Endodermal cell (in vitro differentiated cells): Measurements from ENCODE around the gene CALB2. TPM values are rescaled to one million over a fixed set of nuclear protein-coding genes. Genes with fewer than 3 reads are reported as not detected.

Experiments used
- DNase-seq: peaks from one replicate; pipeline ENCODE4 v3.0.0-alpha.2; 2017
- H3K27ac ChIP-seq: 2 replicates; pipeline ENCODE4 v1.5.1; 2013; ENCODE audit warnings: mild to moderate bottlenecking, low read depth, low read length, moderate library complexity
- H3K27me3 ChIP-seq: 2 replicates; pipeline ENCODE4 v1.6.1; 2013; ENCODE audit warnings: mild to moderate bottlenecking, low read length, moderate library complexity; ENCODE audit not compliant: insufficient read depth, control insufficient read depth, poor library complexity, severe bottlenecking
- H3K36me3 ChIP-seq: 2 replicates; pipeline ENCODE4 v1.7.0; 2013; ENCODE audit warnings: mild to moderate bottlenecking, low read length, moderate library complexity; ENCODE audit not compliant: control insufficient read depth, insufficient read depth
- H3K4me1 ChIP-seq: one replicate; pipeline ENCODE4 v1.7.0; 2013; ENCODE audit warnings: low read length; ENCODE audit not compliant: control insufficient read depth, insufficient read depth
- H3K4me3 ChIP-seq: 2 replicates; pipeline ENCODE4 v1.5.1; 2013; ENCODE audit warnings: mild to moderate bottlenecking, low read length, moderate library complexity
- H3K9ac ChIP-seq: 2 replicates; pipeline ENCODE4 v1.6.1; 2013; ENCODE audit warnings: mild to moderate bottlenecking, low read length, moderate library complexity; ENCODE audit not compliant: poor library complexity, severe bottlenecking; ENCODE audit errors: extremely low read depth
- H3K9me3 ChIP-seq: 2 replicates; pipeline ENCODE4 v1.6.1; 2013; ENCODE audit warnings: mild to moderate bottlenecking, low read length, moderate library complexity; ENCODE audit not compliant: control insufficient read depth
- H3K27ac Mint-ChIP-seq: 2 replicates; pipeline ENCODE4 v1.8.0; 2020; ENCODE audit warnings: mixed read lengths
- H3K27me3 Mint-ChIP-seq: 2 replicates; pipeline ENCODE4 v1.8.0; 2021; ENCODE audit warnings: mild to moderate bottlenecking, mixed read lengths; ENCODE audit not compliant: insufficient read depth
- H3K36me3 Mint-ChIP-seq: 2 replicates; pipeline ENCODE4 v1.8.0; 2020; ENCODE audit warnings: low read depth, mixed read lengths
- H3K4me1 Mint-ChIP-seq: 2 replicates; pipeline ENCODE4 v1.8.0; 2020; ENCODE audit warnings: mixed read lengths
- H3K4me3 Mint-ChIP-seq: 2 replicates; pipeline ENCODE4 v1.8.0; 2020; ENCODE audit warnings: mild to moderate bottlenecking, moderate library complexity, mixed read lengths
- H3K9me3 Mint-ChIP-seq: 2 replicates; pipeline ENCODE4 v1.8.0; 2020; ENCODE audit warnings: mild to moderate bottlenecking, mixed read lengths
- CTCF ChIP-seq: fragments of 200-600 bp; sonication (generic); conservative IDR thresholded peaks from 2 replicates; pipeline ENCODE4 v1.5.0; 2021; ENCODE audit warnings: antibody characterized with exemption, mild to moderate bottlenecking
- WGBS, 2 experiments: methylation state at CpG; one replicate each; pipeline versions ENCODE4 v1.1.5 to v1.1.7; 2013; ENCODE audit warnings: missing lambda C conversion rate in 2 of 2, mixed read lengths in 1 of 2; ENCODE audit not compliant: insufficient coverage in 1 of 2, insufficient read length in 1 of 2; 5-methylcytosine and 5-hydroxymethylcytosine counted together
- total RNA-seq, 2 donors: library from RNA; stranded (reverse); fragmentation: NEBNext Ultra II Directional in 1 of 2; extraction: Animal tissue kit (Norgen Biotek cat#: 25700) in 1 of 2; gene quantifications; 2 replicates in 1 of 2; 3 replicates in 1 of 2; pipeline ENCODE4 v1.2.1, GENCODE V29; 2021

CALB2 gene
- total RNA-seq, 2 donors from 2014 or later: 1.8 TPM; not detected in 1

GRCh38 chr16:71328151-71328550, 30.4 kb upstream of the CALB2 start:
- H3K36me3 Mint-ChIP-seq: no peaks in the 10 kb centered on the region

GRCh38 chr16:71337631-71338030, 20.9 kb upstream of the CALB2 start:
- WGBS, 2 experiments: 67 to 79% methylated on average over 1 of the region's 1 CpG
- Mint-ChIP-seq H3K36me3 (no peaks in the 10 kb centered on the region), H3K27ac (no peak overlapping the region), H3K4me1 (no peaks in the 10 kb centered on the region), H3K27me3 (peaks cover 11% of the 10 kb centered on the region), H3K9me3 (peaks cover 5% of the 10 kb centered on the region), H3K4me3 (no peak overlapping the region)
- Histone ChIP-seq H3K4me3 (no peak overlapping the region), H3K9ac (no peak overlapping the region), H3K27ac (no peak overlapping the region), H3K9me3 (no peaks in the 10 kb centered on the region), H3K36me3 (no peaks in the 10 kb centered on the region), H3K4me1 (no peaks in the 10 kb centered on the region), H3K27me3 (no peaks in the 10 kb centered on the region)
- no peak for TF ChIP-seq CTCF
- DNase-seq: no peak

More at GRCh38 chr16:71328151-71328550, 30.4 kb upstream of the CALB2 start:
- peaks cover 11% of the 10 kb centered on the region for H3K27me3 Mint-ChIP-seq
- no peak overlapping the region for H3K27ac ChIP-seq
- no peaks in the 10 kb centered on the region for H3K9me3 ChIP-seq
- H3K27me3 ChIP-seq: no peaks in the 10 kb centered on the region
- no peak overlapping the region for H3K9ac ChIP-seq
- no peaks in the 10 kb centered on the region for H3K4me1 ChIP-seq
- no peak overlapping the region for H3K27ac Mint-ChIP-seq
- TF ChIP-seq CTCF: no peak
- no peaks in the 10 kb centered on the region for H3K4me1 Mint-ChIP-seq
- H3K36me3 ChIP-seq: no peaks in the 10 kb centered on the region
- WGBS, 2 experiments: 80 to 87% methylated on average over 1 to 3 of the region's 3 CpGs
- no peak overlapping the region for H3K4me3 Mint-ChIP-seq
- DNase-seq: no peak
- H3K9me3 Mint-ChIP-seq: no peaks in the 10 kb centered on the region
- H3K4me3 ChIP-seq: no peak overlapping the region

- no peak for DNase-seq
- Histone ChIP-seq H3K9ac (no peak overlapping the region), H3K36me3 (no peaks in the 10 kb centered on the region), H3K4me3 (no peak overlapping the region), H3K9me3 (no peaks in the 10 kb centered on the region), H3K4me1 (no peaks in the 10 kb centered on the region), H3K27ac (no peak overlapping the region), H3K27me3 (no peaks in the 10 kb centered on the region)
- H3K27me3 Mint-ChIP-seq: peaks cover 11% of the 10 kb centered on the region
- no peak overlapping the region for H3K4me3 Mint-ChIP-seq
- H3K4me1 Mint-ChIP-seq: no peaks in the 10 kb centered on the region
- WGBS, 2 experiments: 67 to 85% methylated on average over 1 to 2 of the region's 2 CpGs
- no peaks in the 10 kb centered on the region for H3K36me3 Mint-ChIP-seq
- H3K27ac Mint-ChIP-seq: no peak overlapping the region
- no peak for TF ChIP-seq CTCF
- H3K9me3 Mint-ChIP-seq: peaks cover 5% of the 10 kb centered on the region
Observed at GRCh38 chr16:71338193-71338592, 20.3 kb upstream of the CALB2 start.
